HepG2 (cell line): Measurements from ENCODE around the gene SLC35D2. TPM values are rescaled to one million over a fixed set of nuclear protein-coding genes. Genes with fewer than 3 reads are reported as not detected.

Experiments used
- CHD4 ChIP-seq: fragments of 200-600 bp; sonication (generic); IDR thresholded peaks from 2 replicates; pipeline ENCODE4 v1.7.0; 2017; ENCODE audit warnings: mild to moderate bottlenecking, low read length, borderline replicate concordance
- CREB3 ChIP-seq: sonication (generic); formaldehyde crosslinking; IDR thresholded peaks from 2 replicates; pipeline ENCODE4 v1.5.0; 2020; ENCODE audit warnings: missing genetic modification reagents
- GABPA ChIP-seq, 2 experiments: IDR thresholded peaks; 2 replicates each; pipeline ENCODE4 v1.6.1; 2011 to 2016; ENCODE audit warnings: low read depth in 2 of 2, low read length in 1 of 2, missing biosample characterization in 1 of 2, missing genetic modification characterization in 1 of 2
- GLI4 ChIP-seq: sonication (generic); formaldehyde crosslinking; IDR thresholded peaks from 2 replicates; pipeline ENCODE4 v1.5.1; 2020; ENCODE audit warnings: missing genetic modification reagents, mild to moderate bottlenecking, moderate library complexity, borderline replicate concordance
- HNRNPL ChIP-seq: fragments of 200-400 bp; formaldehyde crosslinking; IDR thresholded peaks from 2 replicates; pipeline ENCODE4 v1.6.1; 2017; ENCODE audit warnings: mild to moderate bottlenecking, low read depth, low read length
- NR2F6 ChIP-seq, 2 experiments: IDR thresholded peaks; 2 replicates each; pipeline ENCODE4 v1.6.1; 2016; ENCODE audit warnings: antibody characterized with exemption in 1 of 2, mild to moderate bottlenecking in 1 of 2
- RERE ChIP-seq: IDR thresholded peaks from 2 replicates; pipeline ENCODE4 v1.6.1; 2016; ENCODE audit warnings: low read depth, missing genetic modification reagents, missing compliant biosample characterization
- YEATS2 ChIP-seq: sonication (generic); formaldehyde crosslinking; IDR thresholded peaks from 2 replicates; pipeline ENCODE4 v1.4.0; 2020; ENCODE audit warnings: missing genetic modification reagents, borderline replicate concordance
- ZBTB25 ChIP-seq: IDR thresholded peaks from 2 replicates; pipeline ENCODE4 v1.6.1; 2018; ENCODE audit warnings: missing genetic modification reagents
- ZEB1 ChIP-seq: IDR thresholded peaks from 2 replicates; pipeline ENCODE4 v1.6.1; 2012; ENCODE audit warnings: mild to moderate bottlenecking, low read depth, inconsistent platforms; ENCODE audit not compliant: insufficient replicate concordance
- ZKSCAN1 ChIP-seq: fragments of 150-350 bp; IDR thresholded peaks from 2 replicates; pipeline ENCODE4 v1.6.1; 2014; ENCODE audit warnings: low read length
- ZNF121 ChIP-seq: sonication (generic); formaldehyde crosslinking; IDR thresholded peaks from 2 replicates; pipeline ENCODE4 v1.5.0; 2020; ENCODE audit warnings: mild to moderate bottlenecking, missing genetic modification reagents
- ZNF747 ChIP-seq: sonication (generic); formaldehyde crosslinking; IDR thresholded peaks from 2 replicates; pipeline ENCODE4 v1.8.1; 2023; ENCODE audit warnings: missing genetic modification reagents, mild to moderate bottlenecking, borderline replicate concordance
- ZSCAN20 ChIP-seq: sonication (generic); formaldehyde crosslinking; IDR thresholded peaks from 2 replicates; pipeline ENCODE4 v1.4.0; 2020; ENCODE audit warnings: missing genetic modification reagents, mild to moderate bottlenecking, borderline replicate concordance
- polyA plus RNA-seq, 8 experiments: library from polyadenylated mRNA; depleted of rRNA in 3 of 8; stranded (reverse) in 7 of 8; unstranded in 1 of 8; fragments of >200 nt; fragmentation: Illumina TruSeq in 4 of 8; extraction: Trizol in 4 of 8; gene quantifications; 2 replicates each; pipeline versions ENCODE4 v1.2.1 to v1.2.3, GENCODE V29; 2011 to 2016; ENCODE audit warnings: low read depth in 4 of 8, missing spikeins in 1 of 8, mixed read lengths in 1 of 8; ENCODE audit not compliant: insufficient read depth in 1 of 8
- total RNA-seq, 5 experiments: library from RNA; depleted of rRNA; stranded (reverse); fragments of >200 nt; fragmentation: Illumina TruSeq; extraction: Trizol; gene quantifications; 2 replicates each; pipeline ENCODE4 v1.2.3, GENCODE V29; 2016; ENCODE audit warnings: low read depth in 1 of 5
- TF ChIP-seq, protein P1 (sequence below): sonication (generic); formaldehyde crosslinking; IDR thresholded peaks from 2 replicates; pipeline ENCODE4 v1.4.0; 2020; ENCODE audit warnings: missing genetic modification reagents

Gene SLC35D2
- total and polyA plus RNA-seq, 2 of the 13 experiments (the other 11 are each of a cell fraction or from before 2014, with no cell fraction given) = 96.2 to 103 TPM

GRCh38 chr9:96391021-96391765 lies 7.7 kb upstream of the SLC35D2 start (continued):
- TF ChIP-seq CREB3 (CRISPR knock-in tag) = no peak
- TF ChIP-seq ZNF121 (CRISPR knock-in tag) = peak; percentile 80
- peak; percentile 50; the same call in 1 of the 2 replicates for TF ChIP-seq RERE
- TF ChIP-seq GLI4 (CRISPR knock-in tag) = no peak
- TF ChIP-seq CHD4 = no peak
- peak; percentile 32 for TF ChIP-seq ZEB1
- 0 out of 2 replicates have a peak, but pooled peaks have one; percentile 36 for TF ChIP-seq ZKSCAN1
- TF ChIP-seq GABPA (IDR thresholded peaks at IDR 0.05; ENCODE audit: low read depth, low read length) = no peak
- peak; percentile 66 for TF ChIP-seq GABPA (CRISPR knock-in tag; IDR thresholded peaks at IDR 0.05; ENCODE audit: low read depth)
- peak; percentile 50; the same call in 1 of the 2 replicates for TF ChIP-seq ZBTB25 (CRISPR knock-in tag)
- no peak for TF ChIP-seq ZNF747 (CRISPR knock-in tag)
- TF ChIP-seq NR2F6 (IDR thresholded peaks at IDR 0.05) = 0 out of 2 replicates have a peak, but pooled peaks have one; percentile 22
- TF ChIP-seq NR2F6 (CRISPR knock-in tag; IDR thresholded peaks at IDR 0.05) = peak; percentile 77
- no peak for TF ChIP-seq ZSCAN20
- TF ChIP-seq HNRNPL = peak; percentile 65; the same call in 1 of the 2 replicates
- TF ChIP-seq, protein P1, sequence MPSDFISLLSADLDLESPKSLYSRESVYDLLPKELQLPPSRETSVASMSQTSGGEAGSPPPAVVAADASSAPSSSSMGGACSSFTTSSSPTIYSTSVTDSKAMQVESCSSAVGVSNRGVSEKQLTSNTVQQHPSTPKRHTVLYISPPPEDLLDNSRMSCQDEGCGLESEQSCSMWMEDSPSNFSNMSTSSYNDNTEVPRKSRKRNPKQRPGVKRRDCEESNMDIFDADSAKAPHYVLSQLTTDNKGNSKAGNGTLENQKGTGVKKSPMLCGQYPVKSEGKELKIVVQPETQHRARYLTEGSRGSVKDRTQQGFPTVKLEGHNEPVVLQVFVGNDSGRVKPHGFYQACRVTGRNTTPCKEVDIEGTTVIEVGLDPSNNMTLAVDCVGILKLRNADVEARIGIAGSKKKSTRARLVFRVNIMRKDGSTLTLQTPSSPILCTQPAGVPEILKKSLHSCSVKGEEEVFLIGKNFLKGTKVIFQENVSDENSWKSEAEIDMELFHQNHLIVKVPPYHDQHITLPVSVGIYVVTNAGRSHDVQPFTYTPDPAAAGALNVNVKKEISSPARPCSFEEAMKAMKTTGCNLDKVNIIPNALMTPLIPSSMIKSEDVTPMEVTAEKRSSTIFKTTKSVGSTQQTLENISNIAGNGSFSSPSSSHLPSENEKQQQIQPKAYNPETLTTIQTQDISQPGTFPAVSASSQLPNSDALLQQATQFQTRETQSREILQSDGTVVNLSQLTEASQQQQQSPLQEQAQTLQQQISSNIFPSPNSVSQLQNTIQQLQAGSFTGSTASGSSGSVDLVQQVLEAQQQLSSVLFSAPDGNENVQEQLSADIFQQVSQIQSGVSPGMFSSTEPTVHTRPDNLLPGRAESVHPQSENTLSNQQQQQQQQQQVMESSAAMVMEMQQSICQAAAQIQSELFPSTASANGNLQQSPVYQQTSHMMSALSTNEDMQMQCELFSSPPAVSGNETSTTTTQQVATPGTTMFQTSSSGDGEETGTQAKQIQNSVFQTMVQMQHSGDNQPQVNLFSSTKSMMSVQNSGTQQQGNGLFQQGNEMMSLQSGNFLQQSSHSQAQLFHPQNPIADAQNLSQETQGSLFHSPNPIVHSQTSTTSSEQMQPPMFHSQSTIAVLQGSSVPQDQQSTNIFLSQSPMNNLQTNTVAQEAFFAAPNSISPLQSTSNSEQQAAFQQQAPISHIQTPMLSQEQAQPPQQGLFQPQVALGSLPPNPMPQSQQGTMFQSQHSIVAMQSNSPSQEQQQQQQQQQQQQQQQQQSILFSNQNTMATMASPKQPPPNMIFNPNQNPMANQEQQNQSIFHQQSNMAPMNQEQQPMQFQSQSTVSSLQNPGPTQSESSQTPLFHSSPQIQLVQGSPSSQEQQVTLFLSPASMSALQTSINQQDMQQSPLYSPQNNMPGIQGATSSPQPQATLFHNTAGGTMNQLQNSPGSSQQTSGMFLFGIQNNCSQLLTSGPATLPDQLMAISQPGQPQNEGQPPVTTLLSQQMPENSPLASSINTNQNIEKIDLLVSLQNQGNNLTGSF (CRISPR knock-in tag) = 0 out of 2 replicates have a peak, but pooled peaks have one; percentile 57
- peak; percentile 73; the same call in 1 of the 2 replicates for TF ChIP-seq YEATS2 (CRISPR knock-in tag)
